Testis (tissue), 3 donors: Measurements from ENCODE around the gene PIGS. TPM values are rescaled to one million over a fixed set of nuclear protein-coding genes. Genes with fewer than 3 reads are reported as not detected.

Experiments
- DNase-seq: peaks from one replicate; pipeline ENCODE4 v3.0.0-alpha.2; 2019
- H3K27ac ChIP-seq, 2 donors: fragments of 200-600 bp; sonication (generic); one replicate each; pipeline ENCODE4 v1.5.1; 2019
- H3K27me3 ChIP-seq: fragments of 200-600 bp; sonication (generic); one replicate; pipeline ENCODE4 v1.5.1; 2019
- H3K36me3 ChIP-seq: fragments of 200-600 bp; sonication (generic); one replicate; pipeline ENCODE4 v1.5.1; 2017; ENCODE audit warnings: low read depth; ENCODE audit errors: missing control alignments
- H3K4me1 ChIP-seq: fragments of 200-600 bp; sonication (generic); one replicate; pipeline ENCODE4 v1.5.1; 2019
- H3K4me3 ChIP-seq, 2 donors: fragments of 200-600 bp; sonication (generic); one replicate each; pipeline ENCODE4 v1.5.1; 2017 to 2019
- H3K9me3 ChIP-seq: fragments of 200-600 bp; sonication (generic); one replicate; pipeline ENCODE4 v1.5.1; 2017
- POLR2A ChIP-seq: fragments of 450-650 bp; IDR thresholded peaks from one replicate; pipeline ENCODE4 v1.6.1; 2017; ENCODE audit warnings: antibody characterized with exemption, mild to moderate bottlenecking, moderate library complexity
- WGBS, 2 donors: methylation state at CpG; one replicate each; pipeline ENCODE4 v1.1.5; 2018; 5-methylcytosine and 5-hydroxymethylcytosine counted together
- intact Hi-C: fragments of 100-400 bp; cut with DNase I; formaldehyde crosslinking; loops from one replicate; pipeline ENCODE4 v1.15.1; 2023; ENCODE audit warnings: low total_unique reads
- polyA plus RNA-seq: library from polyadenylated mRNA; stranded (reverse); fragments of 350-450 nt; fragmentation: Illumina TruSeq; extraction: RNeasy Lipid Tissue Mini Kit (QIAGEN cat#74804); gene quantifications from one replicate; pipeline ENCODE4 v1.2.3, GENCODE V29; 2014; ENCODE audit warnings: low read depth, low replicate concordance; ENCODE audit not compliant: insufficient read depth
- total RNA-seq, 2 donors: library from RNA; depleted of rRNA; stranded (reverse); fragments of >200 nt; gene quantifications; one replicate each; pipeline ENCODE4 v1.2.3, GENCODE V29; 2016
- TF ChIP-seq, protein P1 (sequence below), 3 experiments: fragments of 450-650 bp in 2 of 3; fragments of 200-600 bp in 1 of 3; sonication (generic) in 1 of 3; IDR thresholded peaks; one replicate each; pipeline ENCODE4 v1.5.1; 2016 to 2019; ENCODE audit warnings: antibody characterized with exemption in 3 of 3, mild to moderate bottlenecking in 2 of 3, moderate library complexity in 1 of 3

The PIGS gene
- total and polyA plus RNA-seq, 3 donors from 2014 or later: 57.7 to 124 (median 92.4) TPM

DNA sequence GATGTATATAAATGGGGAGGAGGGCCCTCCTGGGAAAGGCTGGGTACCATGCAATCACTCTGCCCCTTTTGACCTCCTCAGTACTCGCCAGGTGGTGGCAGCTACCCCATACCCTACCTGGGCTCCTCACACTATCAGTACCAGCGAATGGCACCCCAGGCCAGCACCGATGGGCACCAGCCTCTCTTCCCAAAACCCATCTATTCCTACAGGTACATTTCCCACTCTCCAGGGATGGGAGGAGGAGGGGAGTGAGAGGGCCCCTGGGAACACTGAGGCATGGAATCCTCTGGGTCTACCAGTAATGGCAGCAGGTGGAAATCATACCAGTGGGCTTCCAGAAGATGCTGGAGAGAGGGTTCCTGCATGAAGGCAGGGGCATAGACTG is 42.3 kb downstream of the PIGS start:
- Histone ChIP-seq H3K36me3 (no peaks in the 10 kb centered on the region), H3K27me3 (no peaks in the 10 kb centered on the region), H3K4me3 (no peak overlapping the region), H3K4me1 (no peaks in the 10 kb centered on the region), H3K9me3 (no peaks in the 10 kb centered on the region), H3K27ac (no peak overlapping the region)
- 94 to 95% methylated on average over 3 of the region's 3 CpGs for WGBS, 2 donors
- intact Hi-C loops: no loop called here
- no peak for DNase-seq
- TF ChIP-seq POLR2A: no peak
- TF ChIP-seq, protein P1, sequence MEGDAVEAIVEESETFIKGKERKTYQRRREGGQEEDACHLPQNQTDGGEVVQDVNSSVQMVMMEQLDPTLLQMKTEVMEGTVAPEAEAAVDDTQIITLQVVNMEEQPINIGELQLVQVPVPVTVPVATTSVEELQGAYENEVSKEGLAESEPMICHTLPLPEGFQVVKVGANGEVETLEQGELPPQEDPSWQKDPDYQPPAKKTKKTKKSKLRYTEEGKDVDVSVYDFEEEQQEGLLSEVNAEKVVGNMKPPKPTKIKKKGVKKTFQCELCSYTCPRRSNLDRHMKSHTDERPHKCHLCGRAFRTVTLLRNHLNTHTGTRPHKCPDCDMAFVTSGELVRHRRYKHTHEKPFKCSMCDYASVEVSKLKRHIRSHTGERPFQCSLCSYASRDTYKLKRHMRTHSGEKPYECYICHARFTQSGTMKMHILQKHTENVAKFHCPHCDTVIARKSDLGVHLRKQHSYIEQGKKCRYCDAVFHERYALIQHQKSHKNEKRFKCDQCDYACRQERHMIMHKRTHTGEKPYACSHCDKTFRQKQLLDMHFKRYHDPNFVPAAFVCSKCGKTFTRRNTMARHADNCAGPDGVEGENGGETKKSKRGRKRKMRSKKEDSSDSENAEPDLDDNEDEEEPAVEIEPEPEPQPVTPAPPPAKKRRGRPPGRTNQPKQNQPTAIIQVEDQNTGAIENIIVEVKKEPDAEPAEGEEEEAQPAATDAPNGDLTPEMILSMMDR (IDR thresholded peaks at IDR 0.05): no peak

DNA sequence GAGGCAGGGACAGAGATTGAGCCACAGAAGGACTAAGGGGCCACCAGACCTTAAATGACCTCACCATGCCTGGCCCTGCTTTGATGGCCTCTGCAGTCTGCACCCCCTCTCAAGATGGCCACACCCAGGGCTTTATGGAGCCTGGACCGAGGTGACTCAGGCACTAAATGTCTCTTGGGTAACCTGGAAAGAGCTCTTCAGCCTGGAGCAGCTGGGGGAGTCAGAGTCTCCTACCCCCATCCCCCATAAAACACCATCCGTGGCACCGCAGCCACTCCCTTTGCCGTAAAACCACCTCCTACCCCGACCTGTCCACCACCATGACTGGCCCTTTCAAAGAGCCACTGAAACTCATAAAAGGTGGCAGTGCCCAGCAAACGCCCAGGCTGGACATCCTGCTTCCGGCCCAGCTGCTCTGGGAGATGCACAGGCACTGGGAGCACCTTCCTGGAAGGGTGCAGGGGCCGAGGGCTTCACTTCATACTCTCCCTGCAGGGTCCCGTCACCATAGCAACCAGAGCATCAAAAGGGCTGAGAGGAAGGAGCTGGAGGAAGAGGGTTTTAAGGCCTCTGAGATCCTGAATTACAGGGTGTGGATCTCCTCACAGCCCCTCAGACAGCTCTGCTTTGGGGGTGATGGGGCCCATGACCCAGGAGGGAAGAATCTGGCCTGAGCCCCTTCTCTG is 42.9 kb downstream of the PIGS start:
- intact Hi-C loops: no loop called here
- Histone ChIP-seq H3K9me3 (no peaks in the 10 kb centered on the region), H3K4me3 (no peak overlapping the region), H3K27ac (no peak overlapping the region), H3K27me3 (no peaks in the 10 kb centered on the region), H3K36me3 (no peaks in the 10 kb centered on the region), H3K4me1 (no peaks in the 10 kb centered on the region)
- 75 to 80% methylated on average over 9 of the region's 9 CpGs for WGBS, 2 donors
- no peak for TF ChIP-seq POLR2A
- TF ChIP-seq, protein P1 (IDR thresholded peaks at IDR 0.05): no peak
- no peak for DNase-seq

DNA sequence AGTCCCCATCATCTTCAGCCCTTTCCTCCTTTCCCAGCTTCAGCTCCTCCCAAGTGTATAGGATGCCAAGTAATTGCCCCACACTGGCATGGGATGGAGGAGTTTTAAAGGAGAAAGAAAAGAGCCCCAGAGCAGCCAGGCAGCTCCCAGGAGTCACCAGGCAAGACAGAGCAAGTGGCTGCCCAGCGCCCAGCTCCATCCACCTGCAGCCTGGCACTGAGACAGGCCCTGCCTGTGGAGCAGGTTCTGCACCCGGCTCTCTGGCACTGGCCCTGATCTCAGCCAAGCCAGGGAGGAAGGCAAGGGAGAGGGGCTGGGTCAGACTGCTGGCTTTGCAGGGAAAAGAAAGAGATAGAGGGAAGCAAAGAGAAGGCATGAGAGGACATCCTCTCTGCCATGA is 43.5 kb downstream of the PIGS start:
- WGBS, 2 donors: 86 to 92% methylated on average over 1 to 2 of the region's 2 CpGs
- H3K4me1 ChIP-seq: no peaks in the 10 kb centered on the region
- no peak overlapping the region for H3K4me3 ChIP-seq
- no peak for DNase-seq
- intact Hi-C loops: no loop called here
- TF ChIP-seq POLR2A: no peak
- TF ChIP-seq, protein P1 (IDR thresholded peaks at IDR 0.05): no peak
- H3K27me3 ChIP-seq: no peaks in the 10 kb centered on the region
- H3K27ac ChIP-seq: no peak overlapping the region
- no peaks in the 10 kb centered on the region for H3K9me3 ChIP-seq
- H3K36me3 ChIP-seq: no peaks in the 10 kb centered on the region

DNA sequence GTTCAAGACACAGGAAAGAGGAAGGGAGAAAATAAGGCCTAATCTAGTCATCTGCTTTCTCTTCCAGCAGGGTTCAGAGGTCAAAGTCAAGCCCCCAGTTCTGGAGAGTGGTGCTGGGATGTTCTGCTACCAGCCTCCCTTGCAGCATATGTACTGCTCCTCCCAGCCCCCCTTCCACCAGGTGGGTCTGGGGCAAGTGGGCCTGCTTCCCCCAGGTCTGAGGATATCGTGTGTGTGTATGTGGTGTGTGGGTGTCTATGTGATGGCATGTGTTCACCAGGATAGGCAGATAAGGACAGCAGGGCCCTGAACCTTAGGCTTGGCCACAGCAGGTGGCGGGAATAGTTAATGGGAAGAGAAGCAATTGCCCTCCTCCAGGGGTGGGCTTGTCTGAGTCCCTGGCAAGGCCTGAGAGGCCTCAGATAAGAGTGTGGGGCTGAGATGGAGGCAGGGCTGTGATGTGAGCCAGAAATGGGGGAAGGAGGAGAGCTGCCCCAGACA is 44.1 kb downstream of the PIGS start:
- H3K36me3 ChIP-seq: no peaks in the 10 kb centered on the region
- no peak overlapping the region for H3K4me3 ChIP-seq
- DNase-seq: no peak
- intact Hi-C loops: no loop called here
- 85 to 95% methylated on average over 2 of the region's 2 CpGs for WGBS, 2 donors
- H3K27me3 ChIP-seq: no peaks in the 10 kb centered on the region
- no peaks in the 10 kb centered on the region for H3K4me1 ChIP-seq
- H3K9me3 ChIP-seq: no peaks in the 10 kb centered on the region
- H3K27ac ChIP-seq: no peak overlapping the region
- no peak for TF ChIP-seq POLR2A
- TF ChIP-seq, protein P1 (IDR thresholded peaks at IDR 0.05): no peak

DNA sequence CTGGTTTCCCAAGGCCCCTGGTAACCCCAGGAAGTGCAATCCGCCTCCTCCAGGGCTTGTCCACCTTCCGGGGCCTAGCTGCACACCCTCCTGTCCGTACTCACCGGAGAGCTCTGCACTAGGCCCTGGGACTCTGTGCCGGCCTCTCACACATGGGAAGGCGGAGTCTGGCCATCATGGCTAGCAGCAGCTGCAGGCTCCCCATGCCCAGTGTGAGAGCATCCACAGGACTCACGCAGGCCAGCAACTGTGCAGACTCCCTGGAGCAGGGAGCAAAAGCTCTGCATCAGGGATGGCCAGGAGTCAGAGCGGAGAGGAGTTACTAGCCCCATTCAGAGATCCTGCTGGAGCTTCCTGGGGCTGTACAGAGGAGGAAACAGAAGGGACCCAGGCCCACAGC is 44.9 kb downstream of the PIGS start:
- Histone ChIP-seq H3K4me3 (no peak overlapping the region), H3K36me3 (no peaks in the 10 kb centered on the region), H3K27me3 (no peaks in the 10 kb centered on the region), H3K4me1 (no peaks in the 10 kb centered on the region), H3K9me3 (no peaks in the 10 kb centered on the region), H3K27ac (no peak overlapping the region)
- TF ChIP-seq, protein P1 (IDR thresholded peaks at IDR 0.05): no peak
- TF ChIP-seq POLR2A: no peak
- WGBS, 2 donors: 84% methylated on average over 8 of the region's 8 CpGs; no CpG with 5 or more reads in 1 of the 2 donors
- DNase-seq: no peak
- intact Hi-C loops: no loop called here
